CD4-positive, CD25-positive, alpha-beta regulatory T cell (primary cell): ENCODE results near the gene TTC6. TPM values are rescaled to one million over a fixed set of nuclear protein-coding genes. Genes with fewer than 3 reads are reported as not detected.

ENCODE experiments used
- ATAC-seq, 2 donors: fragments of 150-1000 bp; cut with Tn5 transposase; one replicate each; pipeline ENCODE4 v1.10.0; 2021; ENCODE audit warnings: low read depth in 2 of 2, moderate number of reproducible peaks in 2 of 2, moderate library complexity in 1 of 2
- DNase-seq, 3 donors: peaks; one replicate each; pipeline versions ENCODE4 v3.0.0 to v3.0.0-alpha.2; 2012 to 2022; ENCODE audit warnings: mixed read lengths in 1 of 3
- H3K27ac ChIP-seq: one replicate; pipeline ENCODE4 v1.7.0; 2013; ENCODE audit warnings: mild to moderate bottlenecking, low read length; ENCODE audit not compliant: insufficient read depth, poor library complexity, severe bottlenecking
- H3K27me3 ChIP-seq: one replicate; pipeline ENCODE4 v1.7.0; 2013; ENCODE audit warnings: low read length; ENCODE audit not compliant: control insufficient read depth, insufficient read depth
- H3K36me3 ChIP-seq: one replicate; pipeline ENCODE4 v1.7.0; 2013; ENCODE audit warnings: mild to moderate bottlenecking, low read length, moderate library complexity; ENCODE audit not compliant: control insufficient read depth, insufficient read depth
- H3K4me1 ChIP-seq: 2 replicates; pipeline ENCODE4 v1.7.0; 2013; ENCODE audit warnings: mild to moderate bottlenecking, low read length; ENCODE audit not compliant: insufficient read depth, control insufficient read depth, poor library complexity, severe bottlenecking
- H3K4me3 ChIP-seq: one replicate; pipeline ENCODE4 v1.7.0; 2013; ENCODE audit warnings: low read depth, mild to moderate bottlenecking, low read length, moderate library complexity
- H3K9me3 ChIP-seq, 2 experiments: 1 replicate in 1 of 2; 2 replicates in 1 of 2; pipeline ENCODE4 v1.7.0; 2013; ENCODE audit warnings: low read length in 2 of 2, mild to moderate bottlenecking in 1 of 2, moderate library complexity in 1 of 2; ENCODE audit not compliant: control insufficient read depth in 2 of 2
- H3K27ac Mint-ChIP-seq, 3 donors: one replicate each; pipeline ENCODE4 v1.8.0; 2020 to 2022; ENCODE audit warnings: mild to moderate bottlenecking in 3 of 3, mixed read lengths in 3 of 3, moderate library complexity in 2 of 3
- H3K27me3 Mint-ChIP-seq: one replicate; pipeline ENCODE4 v1.8.0; 2022; ENCODE audit warnings: mild to moderate bottlenecking, mixed read lengths
- H3K36me3 Mint-ChIP-seq: one replicate; pipeline ENCODE4 v1.8.0; 2020; ENCODE audit warnings: mixed read lengths
- H3K4me1 Mint-ChIP-seq, 4 donors: one replicate each; pipeline ENCODE4 v1.8.0; 2020 to 2022; ENCODE audit warnings: mixed read lengths in 4 of 4, mild to moderate bottlenecking in 1 of 4
- H3K4me3 Mint-ChIP-seq, 4 donors: one replicate each; pipeline ENCODE4 v1.8.0; 2020 to 2022; ENCODE audit warnings: mild to moderate bottlenecking in 4 of 4, mixed read lengths in 4 of 4, moderate library complexity in 3 of 4
- H3K9me3 Mint-ChIP-seq, 7 donors: one replicate each; pipeline ENCODE4 v1.8.0; 2020 to 2022; ENCODE audit warnings: mixed read lengths in 7 of 7, mild to moderate bottlenecking in 3 of 7, moderate library complexity in 2 of 7
- polyA plus RNA-seq, 4 donors: library from polyadenylated mRNA; unstranded; fragments of 300-500 nt; fragmentation: Illumina TruSeq; gene quantifications; one replicate each; pipeline ENCODE4 v1.2.3, GENCODE V29; 2021
- total RNA-seq: library from RNA; stranded (reverse); gene quantifications from one replicate; pipeline ENCODE4 v1.2.3, GENCODE V29; 2022

The TTC6 gene
- total and polyA plus RNA-seq, 5 donors from 2014 or later, result not detected

- Histone ChIP-seq H3K4me1 (no peaks in the 10 kb centered on the region), H3K27me3 (no peaks in the 10 kb centered on the region), H3K36me3 (no peaks in the 10 kb centered on the region), H3K9me3 (no peaks in the 10 kb centered on the region), H3K27ac (no peak overlapping the region), H3K4me3 (no peak overlapping the region)
- no peak for DNase-seq
- Mint-ChIP-seq H3K36me3 (no peaks in the 10 kb centered on the region), H3K27ac (no peak overlapping the region), H3K4me1 (no peaks in the 10 kb centered on the region), H3K9me3 (peaks cover 0 to 22% (median 6%) of the 10 kb centered on the region in 7 donors), H3K27me3 (peaks cover 13% of the 10 kb centered on the region), H3K4me3 (no peak overlapping the region)
- no peak for ATAC-seq
Measured at GRCh38 chr14:37625597-37626595, 30.5 kb downstream of the TTC6 start.

DNA sequence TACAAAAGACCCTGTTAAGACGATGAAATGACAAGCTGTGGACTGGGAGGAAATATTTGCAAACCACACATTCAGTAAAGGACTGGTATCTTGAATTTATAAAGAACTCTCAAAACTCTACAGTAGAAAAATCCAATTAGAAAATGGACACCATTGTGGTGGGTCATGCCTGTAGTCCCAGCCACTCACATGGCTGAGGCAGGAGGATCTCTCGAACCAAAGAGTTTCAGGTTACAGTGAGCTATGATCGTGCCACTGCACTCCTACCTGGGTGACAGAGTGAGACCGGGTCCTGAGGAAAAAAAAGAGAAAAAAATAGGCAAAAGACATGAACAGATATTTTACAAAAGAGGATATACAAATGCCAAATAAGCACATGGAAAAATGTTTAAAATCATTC is 41.9 kb downstream of the TTC6 start:
- DNase-seq, result no peak
- H3K27ac Mint-ChIP-seq, result no peak overlapping the region
- H3K27me3 Mint-ChIP-seq, result no peaks in the 10 kb centered on the region
- Histone ChIP-seq H3K9me3 (peaks cover 0 to 7% of the 10 kb centered on the region in 2 experiments), H3K4me3 (no peak overlapping the region), H3K36me3 (no peaks in the 10 kb centered on the region), H3K27ac (no peak overlapping the region), H3K27me3 (no peaks in the 10 kb centered on the region), H3K4me1 (no peaks in the 10 kb centered on the region)
- H3K4me1 Mint-ChIP-seq, result no peaks in the 10 kb centered on the region
- peaks cover 0 to 21% (median 3%) of the 10 kb centered on the region in 7 donors for H3K9me3 Mint-ChIP-seq
- H3K4me3 Mint-ChIP-seq, result no peak overlapping the region
- no peaks in the 10 kb centered on the region for H3K36me3 Mint-ChIP-seq
- no peak for ATAC-seq

DNA sequence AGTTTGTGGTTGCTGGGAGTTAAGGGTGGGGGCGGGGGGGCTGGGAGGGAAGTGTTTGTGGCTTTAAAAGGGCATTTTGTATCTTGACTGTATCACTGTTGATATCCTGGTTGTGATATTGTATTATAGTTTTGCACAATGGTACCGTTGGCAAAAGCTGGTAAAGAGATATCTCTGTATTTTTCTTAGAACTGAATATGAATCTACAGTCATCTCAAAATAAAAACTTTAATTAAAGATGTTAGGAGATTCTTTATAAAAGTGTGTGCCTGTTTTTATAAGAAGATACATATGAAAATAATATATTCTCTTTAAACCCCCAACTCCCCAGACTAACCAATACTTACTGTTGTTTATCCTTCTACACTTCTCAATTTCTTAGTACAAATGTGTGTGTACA is 43.2 kb downstream of the TTC6 start:
- Mint-ChIP-seq H3K27ac (no peak overlapping the region), H3K27me3 (no peaks in the 10 kb centered on the region), H3K36me3 (no peaks in the 10 kb centered on the region)

DNA sequence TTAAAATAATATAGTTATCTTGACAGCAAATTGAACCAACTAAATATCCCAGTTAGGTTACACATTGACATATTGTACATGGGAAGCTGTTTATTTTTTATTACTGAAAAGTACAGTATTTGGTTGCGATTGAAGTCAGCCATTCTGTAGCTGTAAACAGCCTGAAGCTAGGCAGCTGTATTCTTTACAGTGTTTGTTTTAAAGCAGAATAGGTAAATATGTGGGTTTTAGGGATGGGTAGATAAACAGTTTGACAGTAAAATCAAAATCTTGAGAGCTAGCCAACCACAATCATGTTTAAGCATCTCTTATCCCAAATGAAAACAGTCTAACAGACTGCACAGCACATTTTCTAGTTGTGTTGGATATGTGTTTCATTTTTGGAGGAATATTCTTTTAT is 45.7 kb downstream of the TTC6 start:
- ATAC-seq (no peak), DNase-seq (no peak)
- no peaks in the 10 kb centered on the region for H3K27me3 ChIP-seq
- no peak overlapping the region for H3K27ac Mint-ChIP-seq
- no peaks in the 10 kb centered on the region for H3K9me3 ChIP-seq
- H3K9me3 Mint-ChIP-seq, result peaks cover 0 to 8% (median 3%) of the 10 kb centered on the region in 7 donors
- no peaks in the 10 kb centered on the region for H3K36me3 Mint-ChIP-seq
- H3K4me3 ChIP-seq, result no peak overlapping the region
- H3K4me1 ChIP-seq, result no peaks in the 10 kb centered on the region
- H3K27ac ChIP-seq, result no peak overlapping the region
- no peak overlapping the region for H3K4me3 Mint-ChIP-seq
- no peaks in the 10 kb centered on the region for H3K36me3 ChIP-seq
- no peaks in the 10 kb centered on the region for H3K4me1 Mint-ChIP-seq
- H3K27me3 Mint-ChIP-seq, result no peaks in the 10 kb centered on the region

More for the DNA sequence above, 43.2 kb downstream of the TTC6 start:
- Histone ChIP-seq H3K27me3 (no peaks in the 10 kb centered on the region), H3K27ac (no peak overlapping the region), H3K4me1 (no peaks in the 10 kb centered on the region), H3K9me3 (peaks cover 0 to 7% of the 10 kb centered on the region in 2 experiments), H3K36me3 (no peaks in the 10 kb centered on the region), H3K4me3 (no peak overlapping the region)
- ATAC-seq, result no peak
- Mint-ChIP-seq H3K4me1 (no peaks in the 10 kb centered on the region), H3K4me3 (no peak overlapping the region), H3K9me3 (peaks cover 0 to 21% (median 3%) of the 10 kb centered on the region in 7 donors)
- DNase-seq, result no peak

DNA sequence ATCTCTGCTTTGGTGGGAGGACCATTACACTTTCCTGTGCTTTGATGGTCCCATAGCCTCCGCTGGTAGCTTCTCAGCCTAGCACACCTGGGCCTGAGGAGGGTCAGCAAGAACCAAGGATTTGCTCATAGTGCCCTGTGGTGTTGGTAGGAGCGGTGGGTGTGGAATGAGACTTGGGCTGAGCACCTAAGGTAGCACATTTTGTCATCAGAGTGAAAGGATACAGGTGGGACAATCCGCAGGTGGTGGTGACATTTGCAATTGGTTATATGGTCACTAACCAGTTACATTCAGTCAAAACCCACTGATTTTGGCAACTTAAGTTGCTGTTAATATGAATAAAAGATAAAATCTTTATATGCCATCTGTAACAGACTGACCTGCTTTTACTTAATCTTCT is 46.7 kb downstream of the TTC6 start:
- no peak for ATAC-seq
- no peaks in the 10 kb centered on the region for H3K36me3 ChIP-seq
- no peaks in the 10 kb centered on the region for H3K27me3 ChIP-seq
- no peaks in the 10 kb centered on the region for H3K27me3 Mint-ChIP-seq
- peaks cover 0 to 3% (median 0%) of the 10 kb centered on the region in 7 donors for H3K9me3 Mint-ChIP-seq
- no peaks in the 10 kb centered on the region for H3K4me1 Mint-ChIP-seq
- no peaks in the 10 kb centered on the region for H3K9me3 ChIP-seq
- H3K4me3 ChIP-seq, result no peak overlapping the region
- no peak for DNase-seq
- H3K27ac ChIP-seq, result no peak overlapping the region
- no peaks in the 10 kb centered on the region for H3K4me1 ChIP-seq
- H3K27ac Mint-ChIP-seq, result no peak overlapping the region
- no peaks in the 10 kb centered on the region for H3K36me3 Mint-ChIP-seq
- H3K4me3 Mint-ChIP-seq, result no peak overlapping the region

- Histone ChIP-seq H3K27ac (no peak overlapping the region), H3K36me3 (no peaks in the 10 kb centered on the region), H3K27me3 (no peaks in the 10 kb centered on the region), H3K4me3 (no peak overlapping the region), H3K4me1 (no peaks in the 10 kb centered on the region), H3K9me3 (no peaks in the 10 kb centered on the region)
- no peak for ATAC-seq
- H3K4me1 Mint-ChIP-seq, result no peaks in the 10 kb centered on the region
- peaks cover 0 to 3% (median 0%) of the 10 kb centered on the region in 7 donors for H3K9me3 Mint-ChIP-seq
- H3K36me3 Mint-ChIP-seq, result no peaks in the 10 kb centered on the region
- no peak overlapping the region for H3K4me3 Mint-ChIP-seq
- H3K27ac Mint-ChIP-seq, result no peak overlapping the region
- DNase-seq, result no peak
- H3K27me3 Mint-ChIP-seq, result no peaks in the 10 kb centered on the region
Measured at GRCh38 chr14:37643701-37644100, 48.3 kb downstream of the TTC6 start.
